ENCODE results near the gene SLC37A4. TPM values are rescaled to one million over a fixed set of nuclear protein-coding genes. Genes with fewer than 3 reads are reported as not detected.

SLC37A4 gene
- total RNA-seq, 1 donor from 2014 or later, result 23.0 TPM

GRCh38 chr11:118979434-118979833 is 51.2 kb downstream of the SLC37A4 start:
- no peak for DNase-seq (ENCODE audit: extremely low read depth, low read depth, low spot score)

GRCh38 chr11:118975771-118976709 is 54.6 kb downstream of the SLC37A4 start:
- DNase-seq (ENCODE audit: extremely low read depth, low read depth, low spot score), result no peak

Other genes with a start within 250 kb of the SLC37A4 start
- gene DDX6, start 239.7 kb downstream of the SLC37A4 start, total RNA-seq, result 101 and 110 TPM in 2 replicates
- gene CXCR5, start 147.0 kb downstream of the SLC37A4 start, total RNA-seq, result not detected in 2 replicates
- gene BCL9L, start 105.0 kb downstream of the SLC37A4 start, total RNA-seq, result 30.8 and 39.1 TPM in 2 replicates
- not detected in 2 replicates for gene UPK2, start 74.6 kb downstream of the SLC37A4 start, total RNA-seq
- not detected in 2 replicates for gene FOXR1, start 59.1 kb downstream of the SLC37A4 start, total RNA-seq
- gene CENATAC, start 32.7 kb downstream of the SLC37A4 start, total RNA-seq, result 6.4 and 16.6 TPM in 2 replicates
- 1,518 and 2,158 TPM in 2 replicates for gene RPS25, start 12.5 kb downstream of the SLC37A4 start, total RNA-seq
- gene TRAPPC4, start 12.1 kb downstream of the SLC37A4 start, total RNA-seq, result 76.3 and 91.1 TPM in 2 replicates
- gene HYOU1, start 26.3 kb upstream of the SLC37A4 start, total RNA-seq, result 144 and 195 TPM in 2 replicates
- gene VPS11, start 36.9 kb upstream of the SLC37A4 start, total RNA-seq, result 36.9 and 40.3 TPM in 2 replicates
- gene HMBS, start 54.0 kb upstream of the SLC37A4 start, total RNA-seq, result 8.6 and 10.1 TPM in 2 replicates
- 18.6 and 45.5 TPM in 2 replicates for gene DPAGT1, start 71.0 kb upstream of the SLC37A4 start, total RNA-seq
- 8.9 and 13.2 TPM in 2 replicates for gene C2CD2L, start 76.5 kb upstream of the SLC37A4 start, total RNA-seq
- gene HINFP, start 90.7 kb upstream of the SLC37A4 start, total RNA-seq, result 13.0 and 17.3 TPM in 2 replicates
- gene ABCG4, start 118.2 kb upstream of the SLC37A4 start, total RNA-seq, result 0.29 and 1.2 TPM in 2 replicates
- 21.6 and 23.3 TPM in 2 replicates for gene NLRX1, start 137.8 kb upstream of the SLC37A4 start, total RNA-seq
- gene NHERF4, start 154.6 kb upstream of the SLC37A4 start, total RNA-seq, result not detected in 2 replicates
- gene CBL, start 175.5 kb upstream of the SLC37A4 start, total RNA-seq, result 30.6 and 38.7 TPM in 2 replicates

Measured in glomerular endothelial cell (primary cell).